NCI-H345 (cell line): ENCODE results near the gene RFTN1.

Source experiments
- DNase-seq: peaks from one replicate; lab custom pipeline; 2025; lab: John Stamatoyannopoulos, UW

RFTN1 gene

DNA sequence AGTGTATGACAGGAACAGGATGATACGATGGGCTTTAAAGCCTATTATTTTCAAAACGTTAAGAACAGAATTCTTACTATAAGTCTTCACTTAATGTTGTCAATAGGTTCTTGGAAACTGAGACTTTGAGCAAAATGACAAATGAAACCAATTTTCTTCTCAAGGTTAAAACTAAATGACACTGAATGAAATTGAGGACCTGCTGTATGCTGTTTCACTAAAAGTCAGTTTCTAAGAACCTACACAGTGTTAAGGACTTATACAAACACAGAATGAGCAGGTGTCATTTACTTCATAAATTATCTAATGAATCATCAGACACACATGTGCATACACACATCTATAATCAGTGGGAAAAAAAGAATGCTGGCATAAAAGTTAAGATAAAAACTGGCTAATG, 106.9 kb downstream of the RFTN1 start:
- DNase-seq: no peak

DNA sequence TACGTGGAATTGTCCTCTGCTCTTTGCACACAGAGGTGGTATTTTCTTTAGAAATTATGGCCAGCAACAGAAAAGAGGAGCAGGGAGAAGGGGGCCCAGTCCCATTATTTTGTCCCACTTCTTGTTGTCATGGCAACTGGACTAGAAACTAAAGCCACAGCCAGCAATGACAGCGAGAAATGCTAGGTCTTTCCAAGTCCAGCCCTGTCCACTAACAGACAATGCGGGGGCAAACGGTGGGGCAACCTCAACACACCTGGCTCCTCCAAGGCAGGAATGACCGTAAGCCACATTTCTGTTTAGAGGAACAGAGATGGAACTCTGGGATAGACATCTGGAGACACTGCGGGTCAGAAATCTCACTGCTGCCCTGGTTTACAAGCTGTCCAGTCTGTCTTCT, 107.3 kb downstream of the RFTN1 start:
- DNase-seq: no peak

DNA sequence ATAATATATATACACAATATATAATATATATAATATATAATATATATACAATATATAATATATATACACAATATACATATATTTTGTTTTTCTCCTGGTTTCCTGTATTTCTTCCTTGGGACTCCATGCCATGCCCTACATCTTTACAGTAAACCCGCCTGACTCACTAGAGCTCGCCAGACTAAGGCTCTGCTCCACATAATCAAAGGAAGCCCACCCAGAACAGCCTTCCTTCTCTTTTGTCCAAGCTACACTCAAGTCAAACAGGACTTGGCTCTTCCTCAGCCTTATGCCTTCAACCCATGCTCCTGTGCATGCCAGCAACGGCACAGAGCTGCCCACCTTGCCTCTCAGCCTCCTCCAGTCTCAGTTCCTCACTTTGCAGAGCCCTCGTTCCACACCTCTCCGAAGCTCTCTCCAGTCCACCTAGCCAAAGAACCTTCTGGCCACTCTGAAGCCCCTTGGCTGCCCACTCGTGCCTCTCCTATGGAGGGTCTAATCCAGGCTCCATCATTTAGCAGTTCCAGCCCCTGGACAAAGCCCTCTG, 109.1 kb downstream of the RFTN1 start:
- no peak for DNase-seq

DNA sequence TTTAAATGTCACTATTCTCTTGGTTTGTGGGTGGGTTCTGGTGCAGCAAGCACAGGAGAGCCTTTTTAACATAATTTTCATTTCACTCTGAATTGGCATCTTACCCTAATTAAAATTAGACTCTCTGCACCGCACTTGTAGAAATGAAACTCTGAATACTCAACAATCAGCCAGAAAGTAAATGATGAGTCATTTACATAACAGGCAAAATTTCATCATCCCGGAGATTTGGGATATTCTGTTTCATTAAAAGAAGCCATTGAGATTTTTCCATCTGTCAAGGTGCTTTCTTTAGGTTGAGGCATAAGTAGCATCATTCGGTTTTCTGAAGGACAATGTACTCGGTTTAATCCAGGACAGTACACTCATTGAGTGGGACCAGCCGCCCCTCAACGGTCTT, 111.0 kb downstream of the RFTN1 start:
- DNase-seq: no peak

DNA sequence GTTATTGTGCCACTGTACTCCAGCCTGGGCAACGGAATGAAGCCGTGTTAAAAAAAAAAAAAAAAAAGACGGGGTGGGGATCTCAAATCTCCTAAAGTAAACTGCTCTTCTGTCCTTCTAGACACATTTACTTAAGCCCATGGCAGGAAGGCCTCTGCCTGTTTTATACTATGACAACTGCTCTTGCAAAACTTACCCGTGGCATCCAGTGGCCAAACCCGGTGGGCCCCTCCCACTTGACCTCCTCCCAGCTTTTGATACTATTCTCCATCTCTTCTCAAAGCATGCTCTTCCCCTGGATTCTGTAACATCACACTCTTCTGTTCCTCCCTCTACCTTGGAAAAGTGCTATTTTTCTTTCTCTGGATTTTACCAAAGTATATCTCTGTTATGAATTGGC, 112.2 kb downstream of the RFTN1 start:
- no peak for DNase-seq

DNA sequence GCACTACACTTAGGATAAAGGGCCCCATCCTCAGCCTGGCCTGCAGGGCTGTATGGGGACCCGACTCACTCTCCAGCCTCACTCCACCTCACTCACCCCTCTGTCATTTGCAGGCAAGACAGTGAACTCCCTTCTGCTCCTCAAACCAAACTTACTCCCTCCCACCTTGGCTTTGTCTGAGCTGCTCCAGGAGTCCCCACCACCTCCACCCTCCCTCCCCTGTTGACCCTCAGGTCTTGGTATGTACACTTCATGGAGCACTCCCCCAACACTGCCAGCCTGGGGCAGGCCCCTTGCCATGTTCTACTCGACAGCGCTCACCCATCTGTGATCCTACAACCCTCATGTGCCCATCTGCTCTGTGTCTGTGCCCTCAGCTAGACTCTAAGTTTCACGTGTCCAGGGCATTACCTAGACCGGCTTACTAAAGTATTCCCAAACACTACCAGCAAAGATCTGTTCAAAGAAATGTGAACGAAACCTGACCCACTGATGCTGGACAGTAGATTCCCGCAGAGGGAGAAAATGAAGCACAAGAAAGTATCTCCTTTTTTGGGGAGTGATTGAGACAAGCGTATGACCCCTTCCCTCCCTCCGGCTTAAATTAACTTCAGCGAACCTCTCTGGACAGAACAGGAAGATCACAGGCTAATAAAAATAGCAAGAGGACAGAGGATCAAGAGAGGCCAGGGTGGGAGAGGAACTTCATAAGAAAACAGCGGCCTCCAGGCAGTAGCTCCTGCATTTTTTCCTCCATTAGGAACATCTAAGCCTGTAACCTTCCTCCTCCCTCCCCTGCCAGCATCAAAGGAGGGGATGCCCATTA, 113.2 kb downstream of the RFTN1 start:
- DNase-seq: no peak

DNA sequence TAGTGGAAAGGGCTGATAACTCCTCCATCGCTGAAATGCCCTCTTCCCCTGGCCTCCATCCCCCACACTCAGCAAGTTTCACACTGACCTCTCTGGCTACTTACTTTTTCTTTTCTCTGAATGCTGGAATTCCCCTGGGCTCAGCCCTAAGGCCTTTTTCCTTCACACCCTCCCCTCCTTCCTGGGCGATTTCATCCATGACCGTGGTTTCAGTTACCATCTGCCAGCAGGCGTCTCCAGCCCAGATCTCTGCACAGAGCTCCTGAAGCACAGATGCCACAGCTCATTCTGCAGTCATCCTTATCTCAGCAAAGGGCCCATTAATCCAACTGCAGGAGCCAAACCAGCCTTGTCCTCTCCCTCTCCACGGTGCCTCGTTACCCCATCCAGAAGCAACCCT, 114.0 kb downstream of the RFTN1 start:
- DNase-seq: no peak

DNA sequence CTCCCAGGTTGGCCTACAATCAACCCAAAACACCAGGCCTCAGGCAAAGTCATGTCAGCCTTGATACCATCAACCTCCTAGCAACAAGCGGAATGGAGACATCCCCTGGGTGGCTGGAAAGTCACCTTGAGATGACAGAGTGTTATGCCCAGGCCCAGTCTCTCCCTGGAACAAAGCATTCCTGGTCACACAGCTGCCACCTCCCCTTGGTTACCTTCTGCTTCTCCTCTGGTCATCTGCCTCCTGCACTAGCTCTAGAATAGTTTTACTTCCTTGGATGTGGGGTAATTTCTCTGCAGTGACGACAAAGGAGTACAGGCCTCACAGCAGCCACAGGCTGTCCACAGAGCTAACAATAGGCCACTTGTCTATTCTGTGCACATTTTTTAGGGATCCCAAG, 114.9 kb downstream of the RFTN1 start:
- no peak for DNase-seq

DNA sequence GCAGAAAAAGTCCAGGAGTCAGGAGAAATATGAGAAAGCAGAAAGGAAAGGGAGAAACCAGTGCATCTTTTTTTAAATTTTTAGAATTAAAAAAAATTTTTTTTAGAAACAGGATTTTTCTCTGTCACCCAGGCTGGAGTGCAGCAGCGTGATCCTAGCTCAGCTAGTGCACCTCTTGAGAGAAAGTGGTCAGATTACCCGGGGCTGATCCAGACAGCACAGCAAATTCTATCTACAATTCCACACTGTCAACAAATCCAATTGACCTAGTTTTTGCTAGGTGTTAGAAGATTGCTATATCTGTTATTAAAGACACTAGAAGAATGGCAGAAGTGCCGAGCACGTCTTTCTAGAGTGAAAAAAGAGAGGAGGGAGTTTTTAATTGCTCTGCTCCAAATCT, 117.3 kb downstream of the RFTN1 start:
- no peak for DNase-seq

DNA sequence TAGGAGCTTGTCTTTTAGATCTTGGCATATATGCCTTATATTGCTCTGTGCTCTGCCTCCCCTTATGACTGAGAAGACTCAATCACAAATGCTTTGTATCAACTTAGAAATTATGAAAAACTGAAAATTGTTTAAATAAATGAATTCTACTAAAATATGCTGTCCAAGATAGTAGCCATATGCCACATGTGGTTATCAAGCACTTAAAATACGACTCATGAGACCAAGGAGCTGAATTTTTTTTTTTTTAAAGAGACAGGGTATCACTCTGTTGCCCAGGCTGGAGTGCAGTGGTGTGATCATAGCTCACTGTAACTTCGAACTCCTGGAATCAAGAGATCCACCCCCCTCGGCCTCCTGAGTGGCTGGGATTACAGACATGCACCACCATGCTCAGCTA, 118.3 kb downstream of the RFTN1 start:
- DNase-seq: no peak

DNA sequence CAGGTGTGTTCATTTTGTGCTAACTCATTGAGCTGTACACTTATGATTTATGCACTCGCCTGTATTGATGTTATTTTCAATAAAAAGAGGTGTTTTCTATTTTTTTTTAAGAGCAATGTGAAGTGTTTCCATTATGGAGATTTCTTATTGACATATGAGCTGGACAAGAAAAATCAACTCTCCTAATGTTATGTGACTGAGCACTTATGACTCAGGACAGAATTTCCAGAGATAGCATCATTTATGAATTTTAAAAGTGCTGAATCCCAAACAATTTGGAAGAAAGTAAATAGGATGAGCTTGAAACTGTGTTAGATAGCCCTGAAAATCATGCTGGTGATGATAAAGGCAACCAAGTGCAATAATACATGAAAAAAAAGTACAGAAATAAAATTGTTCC, 118.9 kb downstream of the RFTN1 start:
- DNase-seq: no peak

DNA sequence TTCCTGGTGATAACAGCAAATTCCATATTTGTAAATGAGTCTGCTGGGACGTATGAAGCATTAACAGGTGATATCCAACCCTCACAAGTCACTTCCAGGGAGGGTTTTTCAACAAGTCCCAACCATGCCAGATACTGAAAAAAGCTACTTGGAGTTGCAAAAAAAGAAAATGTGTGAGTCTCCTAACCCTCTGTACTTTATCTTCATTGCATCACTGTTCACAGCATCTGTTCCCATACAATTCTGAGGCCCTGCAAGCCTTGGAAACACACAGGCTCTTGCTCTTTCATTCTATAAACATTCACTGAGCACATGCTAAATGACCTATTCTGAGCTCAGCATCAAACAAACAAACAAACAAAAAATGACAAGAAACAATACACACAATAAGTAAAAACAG, 120.8 kb downstream of the RFTN1 start:
- DNase-seq: no peak

DNA sequence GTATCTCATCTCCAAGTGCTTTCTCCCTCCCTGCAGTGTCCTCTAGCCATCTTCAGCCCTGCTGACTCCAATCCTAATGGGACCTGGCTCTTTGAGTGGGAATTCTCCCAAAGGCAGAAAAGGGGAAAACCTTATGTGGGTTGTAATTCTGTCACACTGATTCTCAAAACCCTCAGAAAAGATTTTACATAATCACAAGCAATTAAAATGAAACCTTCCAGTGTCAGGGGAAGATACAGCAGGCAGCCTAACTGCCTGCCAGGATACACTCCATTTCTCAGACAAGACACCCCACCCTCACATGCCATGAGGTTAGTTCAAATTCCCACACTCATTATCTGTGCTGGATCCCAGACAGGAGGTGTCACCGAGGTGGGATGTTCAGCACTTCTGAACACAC, 121.4 kb downstream of the RFTN1 start:
- DNase-seq: no peak

DNA sequence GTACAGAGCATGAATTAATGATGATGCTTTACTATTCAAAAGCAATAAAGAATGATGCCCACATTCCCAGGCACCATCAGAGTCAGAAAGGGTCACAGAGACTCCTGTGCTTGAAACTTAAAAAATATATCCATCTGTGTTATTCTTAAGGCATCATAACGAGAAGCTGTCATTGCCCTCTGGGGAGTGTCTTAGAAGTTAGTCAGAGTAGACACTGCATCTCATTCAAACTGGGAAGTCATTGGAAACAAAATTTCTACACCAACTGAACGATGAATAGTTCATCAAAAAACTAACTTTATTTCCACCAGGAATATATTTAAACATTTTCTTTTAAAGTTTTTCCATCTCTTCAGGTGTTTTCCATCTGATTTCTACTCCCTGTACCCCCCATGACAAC, 122.9 kb downstream of the RFTN1 start:
- no peak for DNase-seq

DNA sequence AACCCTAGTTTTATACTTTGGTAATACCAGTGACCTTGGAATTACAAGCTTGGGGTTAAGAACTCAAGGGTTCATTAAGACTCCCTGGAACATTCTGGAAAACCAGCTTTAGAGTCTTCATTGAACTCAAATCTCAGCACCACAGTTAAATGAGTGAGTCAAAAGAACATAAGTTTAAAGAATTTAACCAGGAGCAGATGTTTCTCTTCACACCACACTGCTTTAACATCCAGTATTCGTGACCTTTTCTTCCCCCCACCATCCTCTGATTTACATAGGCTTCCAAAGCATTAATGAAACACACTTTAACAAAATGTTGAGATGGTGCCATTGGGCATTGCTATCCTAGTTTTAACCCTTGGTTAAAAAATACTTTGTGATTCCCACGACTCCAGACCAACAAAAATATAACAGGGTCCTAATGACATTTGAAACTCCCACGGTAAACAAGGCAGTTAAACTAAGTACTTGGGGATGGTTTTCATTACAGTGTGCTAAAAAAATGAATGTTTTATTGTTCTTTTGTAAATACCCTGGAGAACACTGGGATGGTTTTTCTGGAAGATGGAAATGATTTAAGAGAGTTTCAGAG, 124.6 kb downstream of the RFTN1 start:
- DNase-seq: no peak

DNA sequence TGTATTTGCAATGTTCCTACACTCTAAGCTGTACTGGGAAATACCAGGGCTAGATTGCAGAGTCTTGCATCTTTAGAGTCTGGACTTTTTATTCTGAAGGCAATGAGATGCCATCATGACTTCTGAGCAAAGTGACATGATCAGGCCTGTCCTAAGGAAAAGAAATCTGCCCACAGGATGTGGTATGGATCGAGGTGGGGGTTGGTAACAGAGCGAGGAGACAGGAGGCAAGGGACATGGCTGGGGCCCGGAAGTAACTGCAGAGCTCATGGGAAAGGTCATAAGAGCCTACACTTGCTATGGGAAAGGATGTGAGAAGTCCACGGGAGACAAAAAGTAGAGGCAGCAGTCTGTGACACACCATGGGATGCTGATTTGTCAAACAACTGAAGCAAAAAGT, 126.9 kb downstream of the RFTN1 start:
- no peak for DNase-seq

DNA sequence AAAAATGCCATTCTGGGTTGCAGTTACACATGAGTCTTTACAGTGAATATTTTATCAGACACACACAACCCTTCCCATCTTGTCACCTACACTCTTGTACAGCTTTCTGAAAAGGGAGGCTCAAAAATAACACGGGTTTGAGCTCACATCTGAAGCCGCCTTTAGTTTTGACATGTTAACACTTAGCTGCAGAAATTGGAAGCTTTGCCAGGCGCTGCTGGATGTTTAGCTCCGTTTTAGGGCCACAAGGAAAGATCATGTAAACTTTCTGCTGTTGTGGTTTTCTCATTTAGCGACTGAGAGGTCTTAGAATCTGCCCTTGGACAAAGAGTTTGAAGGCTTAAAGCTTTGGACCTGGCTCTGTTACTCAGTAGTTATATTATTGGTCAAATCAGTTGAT, 128.3 kb downstream of the RFTN1 start:
- DNase-seq: no peak

DNA sequence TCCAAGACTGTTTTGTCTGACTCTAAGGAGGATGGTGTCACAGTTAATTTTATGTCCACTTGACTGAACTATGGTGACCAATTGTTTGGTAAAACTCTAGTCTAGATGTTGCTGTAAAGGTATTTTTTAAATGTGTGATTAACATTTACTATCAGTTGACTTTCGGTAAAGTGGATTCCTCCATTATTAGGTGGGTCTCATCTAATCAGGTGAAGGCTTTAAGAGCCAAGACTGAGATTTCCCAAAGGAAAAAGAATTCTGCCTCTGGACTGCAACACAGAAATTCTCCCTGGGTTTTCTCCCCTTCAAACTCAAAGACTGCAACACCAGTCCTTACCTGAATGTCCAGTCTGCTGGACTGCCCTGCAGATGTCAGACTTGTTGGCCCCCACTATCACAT, 129.6 kb downstream of the RFTN1 start:
- no peak for DNase-seq

DNA sequence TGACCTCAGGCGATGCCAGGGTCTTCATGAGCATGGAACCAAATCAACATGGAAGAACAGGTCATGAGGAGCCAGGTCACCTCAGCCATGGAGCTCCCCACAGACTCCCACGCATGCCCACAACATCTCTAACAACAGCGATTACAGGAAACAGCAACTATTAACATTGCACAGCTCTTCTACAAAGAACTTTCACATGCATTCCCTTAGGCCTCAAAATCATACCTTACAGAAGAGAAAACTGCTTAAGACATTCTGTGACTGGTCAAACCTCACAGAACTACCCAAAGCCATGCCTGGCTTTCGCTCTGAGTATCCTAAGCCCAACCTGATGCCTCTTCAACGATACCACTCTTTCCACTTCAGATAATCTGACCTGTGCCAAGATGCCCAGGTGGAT, 130.7 kb downstream of the RFTN1 start:
- DNase-seq: no peak

DNA sequence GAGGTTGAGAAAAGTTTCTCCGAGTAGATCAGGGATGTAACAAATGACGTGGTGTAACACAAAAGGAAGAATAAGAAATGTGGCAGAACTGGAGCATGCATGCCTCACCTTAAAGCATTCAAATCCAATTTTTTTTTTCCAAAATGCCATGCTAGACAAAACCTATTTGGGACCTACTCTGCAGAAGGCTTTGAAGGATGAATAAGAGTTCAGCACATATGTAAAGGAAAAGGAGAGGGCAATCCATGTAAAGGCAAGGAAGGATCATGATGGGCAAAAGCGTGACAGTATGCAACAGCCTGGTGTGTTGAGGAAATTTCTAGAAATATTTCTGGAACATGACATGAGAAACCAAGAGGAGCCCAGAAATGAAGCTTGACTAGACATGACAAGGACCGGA, 132.1 kb downstream of the RFTN1 start:
- no peak for DNase-seq

DNA sequence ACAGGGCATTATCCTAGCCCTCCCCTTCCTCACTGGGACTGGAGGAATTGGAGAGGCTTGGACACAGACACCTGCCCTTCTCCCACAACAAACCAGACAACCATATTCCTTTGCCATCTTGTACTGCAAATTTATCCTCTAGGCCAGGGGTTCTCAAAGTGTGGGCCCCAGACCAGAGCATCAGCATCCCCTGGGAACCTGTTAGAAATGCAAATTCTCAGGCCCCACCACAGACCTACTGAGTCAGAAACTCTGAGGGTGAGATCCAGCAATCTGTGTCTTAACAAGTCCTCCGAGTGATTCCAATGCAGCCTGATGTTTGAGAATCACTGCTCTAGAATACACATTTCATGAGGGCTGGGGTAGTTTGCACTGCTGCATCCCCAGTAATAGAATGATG, 133.1 kb downstream of the RFTN1 start:
- DNase-seq: no peak

DNA sequence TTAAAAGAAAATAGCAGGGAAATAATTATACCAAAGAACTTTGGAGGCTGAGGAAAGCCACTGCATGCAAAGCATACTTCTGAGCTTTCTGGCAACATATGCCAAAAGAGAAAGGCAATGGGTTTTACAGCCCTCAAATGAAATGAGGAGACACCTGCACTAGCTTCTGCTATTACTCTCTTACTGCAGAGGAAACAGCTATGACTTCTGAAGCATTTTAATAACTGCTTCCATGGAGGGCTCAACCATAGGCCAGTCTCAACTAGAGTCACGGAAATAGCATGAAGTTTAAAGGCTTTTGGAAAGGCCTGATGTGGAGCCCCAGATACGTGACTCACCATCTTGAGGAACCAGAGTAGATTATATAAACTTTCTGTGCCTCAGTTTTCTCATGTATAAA, 133.7 kb downstream of the RFTN1 start:
- no peak for DNase-seq

DNA sequence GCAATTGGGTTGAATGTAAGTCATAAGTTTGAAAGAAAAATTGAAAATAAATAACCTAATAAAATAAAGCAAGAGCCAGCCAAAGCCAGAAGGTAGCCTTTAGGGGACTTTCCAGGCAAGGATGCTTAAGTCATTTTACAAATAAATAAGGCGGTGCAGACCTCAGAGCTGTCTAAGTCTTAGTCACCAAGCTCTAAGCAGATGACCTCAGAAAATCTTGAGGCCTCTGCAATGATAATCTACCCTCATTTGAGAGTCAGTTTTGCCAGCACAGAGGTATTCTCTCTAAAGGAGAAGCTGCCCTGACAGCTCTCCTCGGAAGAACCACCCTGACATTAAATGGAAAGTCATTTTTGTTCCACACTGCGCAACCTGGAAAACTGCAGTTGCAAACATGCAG, 134.6 kb downstream of the RFTN1 start:
- no peak for DNase-seq

DNA sequence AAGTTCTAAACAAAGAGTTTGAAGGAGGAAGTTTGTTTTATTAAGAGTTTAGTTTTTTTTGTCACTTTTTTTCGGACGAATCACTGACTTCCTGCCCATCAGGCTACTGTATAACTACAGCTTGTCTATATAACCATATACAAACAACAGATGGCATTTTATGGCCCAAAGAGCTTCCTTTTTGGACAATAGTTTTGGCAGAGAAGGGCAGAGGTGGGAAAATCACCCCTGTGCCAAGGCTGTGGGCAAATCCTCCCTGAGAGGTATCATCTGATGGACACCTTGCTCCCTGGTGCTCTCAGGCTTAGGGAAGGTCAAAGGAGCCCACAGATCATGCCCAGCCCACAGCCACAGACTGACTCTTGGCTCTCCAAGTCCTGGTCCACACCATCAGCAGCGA, 135.1 kb downstream of the RFTN1 start:
- no peak for DNase-seq
